Embryonic facial prominence (tissue), 1 donor: ENCODE measurements around the gene NECTIN1.

Source experiments
- DNase-seq: peaks from one replicate; pipeline ENCODE4 v3.0.0-alpha.2; 2016; ENCODE audit errors: extremely low spot score

The NECTIN1 gene

DNA sequence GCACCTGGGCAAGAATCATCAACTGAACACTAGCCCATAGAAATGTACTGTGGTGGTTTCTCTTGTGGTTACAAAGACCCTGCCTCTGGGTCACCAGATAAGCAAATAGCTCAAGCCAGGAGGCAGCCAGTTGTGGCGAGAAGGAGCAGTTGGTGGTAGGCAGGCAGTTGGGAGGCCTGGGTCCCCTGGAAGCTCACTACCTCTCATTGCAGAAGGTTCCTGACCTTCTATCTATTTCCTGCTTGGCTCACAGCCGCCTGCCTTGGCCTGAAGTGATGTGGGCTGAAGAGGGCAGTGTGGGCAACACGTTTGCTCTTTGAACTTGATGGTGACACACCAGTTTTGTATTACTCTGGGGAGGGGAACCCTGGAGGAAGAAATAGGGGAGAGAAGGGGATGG is 34.7 kb downstream of the NECTIN1 start:
- DNase-seq: no peak

DNA sequence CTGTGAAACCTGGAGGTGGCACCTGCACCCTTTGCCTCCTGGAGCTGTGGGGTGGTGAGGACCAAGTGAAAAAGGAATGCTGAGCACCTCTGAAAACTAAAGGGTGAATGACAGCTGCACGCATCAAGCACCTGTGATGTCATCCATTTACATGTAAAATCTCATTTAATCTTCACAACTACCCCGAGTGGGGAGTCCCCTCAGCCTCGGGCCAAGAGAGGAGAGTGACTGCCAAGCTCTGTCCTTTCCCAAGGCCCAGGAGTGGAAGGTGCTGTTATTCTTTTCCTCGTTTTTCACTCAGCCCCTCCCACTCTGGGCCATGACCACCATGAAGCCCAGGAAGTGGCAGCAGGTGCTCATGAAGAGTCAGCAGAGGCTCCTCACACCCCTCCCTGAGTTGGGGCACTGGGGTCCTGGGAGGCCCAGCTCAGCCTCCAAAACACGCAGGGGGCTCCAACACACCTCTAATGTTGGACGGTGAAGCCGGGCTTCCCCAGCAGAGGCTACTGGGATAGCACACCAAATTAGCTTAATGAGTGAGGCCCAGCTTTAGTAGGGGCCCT is 35.7 kb downstream of the NECTIN1 start:
- no peak for DNase-seq

DNA sequence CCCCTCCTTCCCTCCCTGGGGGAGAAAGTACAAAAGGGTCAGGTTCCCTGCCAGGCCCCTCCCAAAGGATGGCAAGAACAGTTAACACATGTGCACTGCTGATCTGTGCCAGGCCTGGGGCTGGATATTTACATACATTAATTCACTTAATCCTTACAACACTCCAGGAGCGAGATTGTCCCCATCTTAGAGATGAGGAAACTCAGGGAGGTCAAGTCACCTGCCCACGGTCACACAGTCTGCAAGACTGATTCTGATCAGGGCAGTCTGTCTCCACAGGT is 36.5 kb downstream of the NECTIN1 start:
- DNase-seq: no peak

DNA sequence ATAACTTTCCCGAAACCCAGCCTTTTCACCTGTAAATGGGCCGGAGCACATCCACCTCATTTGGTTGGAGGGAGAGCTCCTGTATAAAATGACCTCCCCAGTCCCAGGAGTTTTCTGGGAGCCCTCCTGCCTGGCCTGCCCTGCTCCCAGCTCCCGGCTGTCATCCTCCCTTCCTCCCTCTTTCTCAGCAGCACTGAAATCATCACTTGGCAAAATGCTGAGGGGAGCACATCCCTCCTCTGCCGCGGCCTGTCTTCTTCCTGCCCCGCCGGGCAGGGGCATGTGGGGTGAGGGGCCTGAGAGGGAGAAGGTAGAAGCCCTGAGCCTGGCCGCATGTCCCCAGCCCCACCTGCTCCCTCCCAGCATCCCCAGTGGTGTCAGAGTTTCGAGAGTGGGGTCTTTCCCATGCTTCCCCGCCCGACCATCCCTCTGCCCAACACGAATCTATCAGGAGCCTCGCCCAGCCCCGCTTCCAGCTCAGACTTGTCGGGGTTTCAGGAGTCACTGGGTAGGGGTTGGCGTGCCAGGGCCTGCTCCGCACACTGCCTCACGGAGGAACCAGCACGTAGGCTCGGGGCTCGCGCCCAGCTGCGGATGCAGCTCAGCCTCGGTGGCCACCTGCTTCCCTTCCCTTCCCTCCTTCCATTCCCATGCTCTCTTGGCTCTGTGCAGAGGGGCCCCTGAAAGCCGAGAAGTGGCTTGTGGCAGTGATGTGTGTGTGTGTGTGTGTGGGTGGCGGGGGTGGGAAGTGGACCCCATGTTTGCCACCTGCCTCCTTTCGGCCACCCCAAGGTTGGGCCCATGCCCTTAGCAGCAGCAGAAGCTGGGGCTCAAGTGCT is 37.1 kb downstream of the NECTIN1 start:
- no peak for DNase-seq

DNA sequence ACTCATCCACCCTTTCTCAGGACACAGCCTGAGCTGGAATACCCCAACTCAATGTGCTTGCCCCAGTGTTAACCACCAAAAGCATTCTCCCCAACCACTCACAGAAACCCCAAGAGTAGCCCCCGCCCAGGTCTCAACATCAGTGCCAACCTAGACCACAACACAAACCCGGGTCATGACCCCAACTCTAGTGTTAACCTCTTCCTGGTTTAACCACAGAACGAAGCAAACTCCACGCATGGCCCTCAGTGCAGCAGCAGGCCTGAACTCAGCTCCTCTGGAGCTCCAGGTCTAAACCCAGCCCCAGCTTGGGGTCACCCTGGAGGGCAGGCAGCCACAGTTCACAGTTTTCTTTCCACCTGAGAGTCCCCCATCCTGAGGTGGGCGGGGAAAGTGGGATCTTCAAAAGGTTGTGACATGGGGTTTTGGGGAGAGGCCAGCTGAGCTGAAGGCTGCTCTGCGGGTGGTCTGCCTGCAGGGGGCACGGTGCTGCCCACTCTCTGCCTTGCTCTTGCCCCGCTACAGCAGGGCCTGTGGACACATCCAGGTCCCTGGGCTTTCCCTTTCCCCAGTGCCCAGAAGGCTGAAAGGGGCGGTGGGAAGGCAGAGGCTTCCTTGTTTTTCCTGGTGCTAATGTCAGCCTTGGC is 37.9 kb downstream of the NECTIN1 start:
- no peak for DNase-seq

DNA sequence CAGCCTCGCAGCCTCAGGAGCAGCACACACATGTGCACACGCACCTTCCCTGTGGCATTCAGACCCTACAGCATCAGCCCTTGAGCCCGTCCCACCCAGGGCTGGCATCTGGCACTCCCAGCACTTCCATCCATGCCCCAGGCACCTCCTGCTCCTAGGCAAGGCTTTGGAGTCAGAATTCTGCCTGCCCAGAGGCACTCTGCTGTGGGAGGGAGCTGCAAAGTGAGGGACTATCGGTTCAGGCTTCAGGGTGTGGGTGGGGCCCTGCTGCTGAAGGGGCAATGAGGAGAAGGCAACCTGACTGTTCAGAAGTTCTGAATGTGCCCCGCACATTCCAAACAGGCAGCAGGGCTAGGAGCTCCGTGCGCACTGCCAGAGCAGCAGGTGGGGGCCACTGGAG is 39.7 kb downstream of the NECTIN1 start:
- DNase-seq: no peak

DNA sequence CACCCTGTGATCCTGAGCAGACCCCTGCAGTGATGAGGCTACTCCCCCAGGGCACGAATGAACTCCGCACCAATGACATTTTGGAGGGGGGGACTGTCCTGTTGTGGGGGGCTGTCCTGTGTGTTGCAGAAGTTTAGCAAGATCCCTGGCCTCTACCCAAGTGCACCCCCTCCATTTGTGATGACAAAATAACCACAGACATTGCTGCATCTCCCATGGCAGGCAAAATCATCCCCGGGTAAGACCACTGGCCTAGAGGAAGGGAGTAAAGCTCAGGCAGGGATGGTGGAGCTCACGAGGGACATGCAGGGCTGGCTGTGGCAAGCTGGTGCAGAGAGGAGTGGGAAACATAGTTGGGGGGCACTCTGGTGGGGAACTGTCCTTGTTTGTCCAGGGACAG is 40.6 kb downstream of the NECTIN1 start:
- DNase-seq: no peak

DNA sequence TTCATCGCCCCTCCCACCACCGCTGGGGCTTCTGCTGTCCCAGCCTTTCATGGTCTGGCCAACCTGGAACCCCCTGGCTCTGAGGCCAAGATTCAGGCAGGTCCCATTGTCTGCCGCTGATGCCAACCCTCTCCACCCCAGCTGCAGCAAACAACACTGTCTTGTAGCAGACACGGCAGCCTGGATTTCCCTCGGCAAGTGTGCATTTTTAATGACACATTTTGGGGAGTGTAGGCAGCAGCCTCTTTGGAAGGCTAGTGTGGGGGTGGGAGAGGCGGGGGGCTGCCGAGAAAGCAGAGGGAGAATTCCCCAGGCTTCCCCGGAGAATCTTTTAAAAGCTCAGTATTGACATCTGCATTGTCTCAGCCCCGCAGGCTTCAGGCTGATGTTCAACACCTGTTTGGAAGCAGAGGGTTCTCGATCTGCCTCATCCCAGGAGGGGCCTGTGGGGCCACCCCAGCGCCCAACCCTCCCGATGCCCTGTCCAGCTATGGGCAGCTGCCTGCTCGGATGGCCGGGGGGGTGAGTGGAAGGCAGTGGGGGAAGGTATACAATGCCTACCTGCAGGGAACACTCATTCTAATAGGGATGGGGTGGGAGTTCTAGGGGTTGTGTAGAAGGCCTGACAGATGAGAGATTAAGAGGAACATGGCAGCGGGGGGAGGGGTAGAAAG is 41.5 kb downstream of the NECTIN1 start:
- no peak for DNase-seq

DNA sequence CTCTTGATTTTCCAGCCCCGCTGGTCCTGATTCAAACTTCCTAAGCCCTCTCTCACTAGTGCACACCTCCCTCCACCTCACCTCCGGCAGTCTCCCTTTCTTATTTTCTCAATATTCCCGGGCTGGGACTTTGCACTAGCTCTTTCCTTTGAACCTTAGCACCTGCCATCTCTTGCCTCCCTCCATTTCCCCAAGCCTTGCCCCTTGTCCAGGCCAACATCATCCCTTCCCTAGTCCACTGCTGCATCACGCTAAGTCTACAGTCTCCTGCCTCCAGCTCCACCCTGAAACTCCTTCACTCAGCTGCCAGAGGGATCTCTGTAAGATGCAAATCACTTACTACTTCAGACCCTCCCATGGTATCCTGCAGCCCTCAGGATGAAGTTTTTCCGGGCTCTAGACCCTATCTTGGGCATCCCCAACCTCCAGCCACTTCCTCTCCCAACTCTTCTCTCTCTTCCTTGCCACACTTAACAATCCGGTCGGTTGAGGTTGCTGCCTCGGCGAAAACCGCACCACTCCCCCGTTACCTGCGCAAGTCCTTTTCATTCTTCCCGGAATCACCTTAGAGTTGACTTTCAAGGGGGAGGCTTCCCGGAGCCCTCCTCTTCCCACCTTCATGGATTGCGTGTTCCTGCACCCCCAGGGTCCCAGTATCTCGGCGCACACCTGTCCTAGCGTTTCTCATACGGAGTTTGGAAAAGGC is 42.7 kb downstream of the NECTIN1 start:
- no peak for DNase-seq

DNA sequence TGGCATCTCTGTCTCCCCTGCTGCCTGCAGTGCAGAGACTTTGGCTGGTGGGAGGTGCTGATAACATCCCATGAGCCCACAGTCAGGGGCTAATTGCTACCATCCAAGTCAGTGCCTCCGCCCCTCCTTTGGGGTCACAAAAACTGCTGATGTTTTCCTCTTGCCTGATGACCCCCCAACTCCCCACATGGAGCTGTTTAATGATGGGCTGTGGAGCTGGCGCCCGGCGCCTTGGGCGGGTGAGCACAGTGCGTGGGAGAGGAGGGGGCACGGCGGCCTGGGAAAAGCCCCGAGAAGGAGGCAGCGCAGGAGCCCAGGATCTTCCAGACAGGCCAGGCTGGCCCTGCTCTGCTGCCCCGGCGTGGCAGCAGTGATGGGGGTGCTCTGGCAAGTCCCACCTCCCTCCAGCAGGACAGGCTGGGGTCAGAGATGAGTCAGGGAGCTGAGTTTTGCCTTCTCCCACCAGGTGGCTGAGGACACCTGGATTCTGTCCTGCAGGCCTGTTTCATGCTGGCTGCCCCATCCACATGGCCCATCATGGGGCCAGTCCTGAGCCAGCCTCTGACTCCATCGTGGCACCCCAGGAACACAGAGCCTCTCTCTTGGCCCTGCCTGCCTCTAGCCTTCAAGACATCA is 43.8 kb downstream of the NECTIN1 start:
- DNase-seq: no peak

DNA sequence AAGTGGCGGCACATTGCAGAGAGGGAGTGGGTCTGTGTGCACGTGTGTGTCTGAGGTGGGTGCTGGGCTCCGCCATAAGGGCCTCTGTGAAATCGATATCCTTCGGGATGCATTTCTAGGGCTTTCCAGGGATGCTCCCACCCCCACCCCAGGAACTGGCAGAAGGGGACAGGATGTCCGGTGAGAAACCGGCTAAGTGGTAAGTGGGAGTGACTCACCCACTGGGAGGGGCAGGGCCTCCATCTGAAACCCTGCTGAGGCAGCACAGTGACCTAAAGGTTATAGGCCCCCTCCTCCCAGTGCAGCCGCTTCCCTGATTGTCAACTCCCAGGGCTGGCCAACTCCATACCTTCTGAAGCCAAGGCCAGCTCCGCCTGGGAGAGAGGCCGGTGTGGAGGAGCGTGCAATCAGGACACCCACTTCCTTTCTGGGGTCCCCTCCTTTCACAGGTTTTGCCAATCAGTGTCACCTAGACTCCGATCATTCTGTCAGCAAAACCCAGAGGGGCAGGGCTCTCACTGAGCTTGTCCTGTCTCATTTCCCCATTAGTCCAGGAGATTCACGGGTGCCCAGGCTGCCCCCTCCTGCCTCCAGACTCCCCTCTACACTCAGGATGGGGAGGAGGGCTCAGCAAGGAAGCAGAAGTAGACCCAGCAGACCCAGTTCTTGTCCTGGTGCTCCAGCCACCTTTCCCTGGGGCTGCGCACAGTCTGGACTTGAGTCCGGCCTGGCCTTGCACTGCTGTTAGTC is 44.5 kb downstream of the NECTIN1 start:
- no peak for DNase-seq

DNA sequence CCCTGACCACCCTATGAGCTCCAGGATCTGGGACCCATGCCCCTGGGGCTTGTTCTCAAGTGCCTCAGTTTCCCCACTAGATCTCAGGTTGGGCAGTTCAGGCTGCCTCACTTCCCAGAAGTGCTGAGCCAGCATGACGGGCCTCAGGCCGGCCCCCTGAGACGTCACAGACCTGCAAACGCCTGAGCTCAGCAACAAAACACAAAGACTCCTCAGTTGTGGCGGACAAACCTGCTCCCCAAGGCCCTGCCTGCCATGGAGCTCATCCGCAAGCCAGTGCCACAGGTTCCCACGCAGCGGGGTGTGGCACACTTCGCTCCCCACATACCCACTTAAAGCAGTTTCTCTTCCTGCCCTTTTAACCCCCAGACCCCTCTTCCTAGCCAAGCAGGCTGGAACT is 45.2 kb downstream of the NECTIN1 start:
- DNase-seq: no peak

DNA sequence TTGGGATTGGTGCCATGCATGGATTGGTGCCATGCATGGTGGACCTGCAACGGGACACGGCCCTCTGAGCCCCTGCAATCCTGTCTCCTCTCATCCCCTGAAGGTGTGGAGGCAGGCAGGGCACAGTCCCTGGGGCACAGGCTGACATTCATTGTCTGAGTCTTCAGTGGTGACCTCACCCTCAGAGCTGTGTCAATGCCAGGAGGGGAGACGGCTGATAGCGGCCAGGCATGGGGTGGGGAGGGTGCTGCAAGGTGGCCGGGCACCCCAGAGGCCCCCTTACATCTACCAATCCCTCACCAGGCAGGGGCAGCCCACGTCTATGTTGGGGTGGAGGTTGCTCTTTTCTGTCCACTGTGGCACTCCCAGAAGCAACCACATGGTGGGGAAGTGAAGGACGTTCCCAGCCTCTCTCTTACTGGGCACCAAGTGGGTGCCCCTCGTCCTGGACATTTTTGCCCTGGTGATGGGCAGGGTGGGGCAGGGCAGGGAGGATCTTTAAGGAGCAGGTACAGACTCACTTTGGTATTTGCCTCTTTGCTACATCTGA is 47.6 kb downstream of the NECTIN1 start:
- no peak for DNase-seq

DNA sequence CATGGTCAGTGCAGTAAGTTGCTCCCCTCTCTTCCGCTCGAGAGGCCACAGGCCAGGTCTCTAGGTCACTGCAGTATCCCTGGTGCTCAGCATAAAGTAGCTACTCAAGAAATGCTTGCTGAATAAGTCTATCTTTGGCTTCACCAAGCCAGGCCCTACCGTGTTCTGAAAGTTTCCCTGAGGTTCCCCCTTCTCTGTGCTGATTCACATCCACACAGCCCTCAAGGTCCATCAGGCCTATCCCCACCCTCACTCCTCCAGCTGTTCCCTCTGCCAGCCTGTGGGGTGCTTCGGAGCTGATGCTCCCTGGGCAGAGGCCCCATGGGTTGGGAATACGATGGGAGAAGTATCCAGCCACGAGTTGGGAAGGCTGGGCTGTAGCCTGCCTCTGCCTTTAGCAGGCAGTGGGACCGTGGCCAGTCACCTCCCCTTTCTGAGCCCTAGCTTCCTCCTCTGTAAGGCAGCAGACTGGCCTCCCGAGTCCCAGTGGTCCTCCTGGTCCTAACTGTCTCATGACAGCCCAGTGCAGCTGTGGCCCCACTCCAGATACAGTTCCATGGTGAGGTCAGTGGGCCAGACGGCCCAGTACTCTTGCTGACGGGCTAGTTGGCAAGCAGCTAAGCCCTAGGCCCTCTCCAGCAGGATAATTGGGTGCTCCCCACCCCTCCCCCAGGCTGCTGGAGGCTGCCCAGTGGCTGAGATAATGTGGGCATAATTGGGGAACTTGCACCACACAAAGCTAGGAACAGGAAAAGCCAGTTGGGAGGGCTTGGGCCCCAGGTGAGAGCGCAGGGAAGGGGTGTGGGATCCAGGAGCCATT is 48.2 kb downstream of the NECTIN1 start:
- DNase-seq: no peak

DNA sequence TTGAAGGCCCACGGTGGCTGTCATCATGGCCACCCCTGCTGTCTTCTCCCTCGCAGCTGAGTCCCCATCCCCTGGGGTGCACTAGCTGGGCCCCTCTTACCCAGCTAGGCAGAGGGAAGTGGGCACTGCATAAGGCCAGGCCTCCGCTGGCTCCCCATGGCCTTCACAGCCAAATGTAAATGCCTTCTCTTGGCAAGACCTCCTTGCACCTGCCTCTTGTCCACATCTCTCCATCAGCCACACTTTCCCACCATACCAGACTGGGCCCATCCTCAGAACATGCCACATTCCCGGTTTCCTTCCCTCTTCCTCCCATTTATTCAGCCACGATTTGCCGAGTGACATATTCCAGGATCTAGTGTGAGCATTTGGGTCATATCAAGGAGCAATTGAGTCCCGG is 49.7 kb downstream of the NECTIN1 start:
- no peak for DNase-seq

DNA sequence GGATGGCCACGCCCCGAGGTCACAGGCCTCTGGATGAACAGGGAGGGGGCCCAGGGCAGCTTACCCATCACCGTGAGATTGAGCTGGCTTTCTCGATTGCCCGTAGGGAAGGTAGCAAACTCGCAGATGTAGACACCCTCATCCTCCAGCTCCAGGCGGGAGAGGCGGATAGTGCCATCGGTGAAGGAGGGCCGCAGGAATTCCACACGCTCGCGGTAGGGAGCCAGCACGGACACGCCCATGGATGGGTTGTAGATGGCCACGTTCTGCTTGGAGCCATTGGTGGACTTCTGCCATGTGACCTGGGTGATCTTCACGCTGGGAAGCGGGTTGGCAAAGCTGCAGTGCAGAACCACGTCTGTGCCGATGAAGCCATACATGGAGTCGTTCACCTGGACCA is 50.6 kb downstream of the NECTIN1 start:
- DNase-seq: no peak

DNA sequence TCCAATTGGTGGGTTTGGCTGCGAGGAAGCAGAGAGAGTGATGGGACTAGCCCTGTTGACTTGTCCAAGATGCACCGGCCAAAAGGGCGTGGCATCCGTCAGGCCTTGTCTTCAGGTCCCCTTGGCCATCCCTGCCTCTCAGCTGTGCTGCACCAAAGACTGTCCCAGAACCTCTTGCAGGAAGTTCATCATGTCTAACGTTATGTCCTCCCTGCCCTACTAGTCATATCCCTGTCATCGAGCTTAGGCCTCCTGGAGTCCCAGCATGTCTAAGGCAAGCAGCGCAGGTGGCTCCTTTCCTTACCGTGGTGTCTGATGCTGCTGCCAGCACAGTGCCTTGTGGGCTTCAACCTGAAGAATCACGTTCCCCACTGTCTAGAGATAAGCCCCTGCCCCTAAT is 51.2 kb downstream of the NECTIN1 start:
- no peak for DNase-seq

DNA sequence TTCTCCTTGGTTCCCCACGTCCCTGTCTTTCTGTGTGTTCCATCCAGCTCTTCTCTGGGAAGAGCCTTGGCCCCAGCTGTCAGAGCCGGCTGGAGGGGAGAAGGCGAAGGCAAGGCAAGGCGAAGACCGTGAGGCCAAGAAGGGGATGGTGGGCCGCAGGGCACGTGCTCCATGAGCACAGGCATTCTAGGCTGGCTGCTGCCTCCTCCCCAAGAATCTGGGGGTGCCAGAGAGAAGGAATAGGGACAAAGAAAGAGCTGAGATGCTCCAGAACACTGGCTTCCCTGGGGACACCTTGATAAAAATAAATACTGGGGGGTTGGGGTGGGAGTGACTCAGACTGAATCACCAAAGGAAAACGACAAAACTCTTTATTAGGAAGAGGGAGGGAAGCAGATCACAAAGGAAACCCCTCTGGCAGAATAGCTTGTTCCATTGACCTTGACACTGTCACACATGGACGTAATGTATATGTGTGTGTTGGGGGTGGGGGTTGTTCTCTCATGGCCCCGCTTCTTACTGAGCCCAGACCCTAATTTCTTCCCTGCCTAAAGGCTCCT is 52.5 kb downstream of the NECTIN1 start:
- no peak for DNase-seq

DNA sequence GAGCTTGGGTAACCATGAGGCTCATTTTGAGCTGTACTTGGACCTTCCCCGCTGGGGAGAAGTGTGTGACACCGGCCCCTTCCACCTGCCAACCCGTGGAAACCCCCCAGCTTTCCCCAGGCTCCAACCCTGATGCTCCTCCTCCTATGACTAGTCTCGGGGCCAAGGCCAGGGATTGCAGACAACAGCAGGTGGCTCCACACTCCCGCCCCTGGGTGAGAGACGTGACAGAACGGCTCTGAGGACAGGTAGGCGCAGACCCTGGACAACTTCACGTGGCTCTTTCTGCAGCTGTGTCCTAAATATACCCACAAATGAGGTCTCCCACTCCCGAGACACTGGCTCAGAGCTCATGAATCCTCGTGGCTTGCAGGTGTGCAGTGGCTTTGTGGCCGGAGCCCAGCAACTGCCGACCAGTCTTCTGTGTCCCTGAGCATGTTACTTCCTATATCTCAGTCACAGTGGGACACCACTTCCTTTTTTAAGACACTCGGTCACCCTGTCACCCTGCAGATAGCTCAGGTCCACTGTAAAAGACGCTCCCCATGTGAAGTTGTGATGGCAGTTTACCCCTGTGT is 55.2 kb downstream of the NECTIN1 start:
- no peak for DNase-seq
